HG02840 (cell line): ENCODE data around the gene NAV2.
"Not testable (repeated sequence)": the region's sequence is repeated elsewhere in the genome, so short reads cannot be mapped to it uniquely, and the experiment has no call there.

Source experiments
- ATAC-seq: cut with Tn5 transposase; IDR thresholded peaks from one replicate; pipeline ENCODE4 v1.9.1; 2021; ENCODE audit warnings: mild to moderate bottlenecking, moderate library complexity, moderate number of reproducible peaks; ENCODE audit not compliant: unreplicated experiment, low FRiP score

Gene NAV2

GRCh38 chr11:19980388-19980787 is 267.8 kb downstream of the NAV2 start:
- no peak for ATAC-seq

- ATAC-seq: no peak
Measured at GRCh38 chr11:19980957-19981669, 268.5 kb downstream of the NAV2 start.

GRCh38 chr11:19982774-19983495 is 270.3 kb downstream of the NAV2 start:
- no peak for ATAC-seq

GRCh38 chr11:19984048-19984742 is 271.6 kb downstream of the NAV2 start:
- ATAC-seq: no peak

DNA sequence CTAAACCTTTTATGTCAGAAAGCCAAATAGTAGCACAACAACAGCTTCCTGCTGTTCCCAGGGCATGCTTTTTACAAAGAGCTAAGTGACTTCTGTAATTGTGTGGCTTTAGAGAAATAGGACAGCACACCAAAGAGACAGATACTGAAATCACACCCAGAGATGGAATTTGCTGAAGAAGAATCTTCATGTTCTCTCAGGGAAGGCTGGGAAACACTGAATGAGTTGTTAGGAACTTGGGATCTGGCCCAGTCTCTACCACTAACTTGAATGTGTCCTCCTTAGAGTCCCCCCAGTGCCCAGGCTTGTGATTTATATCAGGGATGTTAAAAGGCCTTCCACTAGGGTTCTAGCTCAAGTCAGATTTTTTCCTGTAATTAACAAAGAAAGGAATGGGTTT is 272.5 kb downstream of the NAV2 start:
- no peak for ATAC-seq

DNA sequence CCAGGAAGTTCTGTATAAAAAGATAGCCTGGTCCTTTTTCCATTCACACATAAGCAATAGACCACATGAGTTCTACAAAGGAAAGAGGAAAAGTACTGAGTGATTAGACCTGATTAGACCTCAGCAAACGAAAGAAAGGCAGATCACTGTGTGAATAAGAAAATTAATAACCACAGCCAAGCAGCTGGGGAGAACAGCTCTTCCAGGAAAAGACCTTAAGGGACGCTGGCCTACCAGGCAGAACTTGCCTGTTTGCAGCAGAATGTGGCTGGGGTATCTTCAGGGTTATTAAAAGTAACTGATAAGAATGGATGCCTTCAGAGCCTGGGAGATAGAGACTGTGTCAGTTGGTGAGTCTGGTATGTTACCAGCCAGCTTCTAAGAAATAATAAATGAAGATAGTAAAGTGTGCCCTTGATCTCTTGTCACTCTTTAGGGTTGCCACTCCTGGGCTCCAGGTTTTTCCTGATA is 274.7 kb downstream of the NAV2 start:
- no peak for ATAC-seq

DNA sequence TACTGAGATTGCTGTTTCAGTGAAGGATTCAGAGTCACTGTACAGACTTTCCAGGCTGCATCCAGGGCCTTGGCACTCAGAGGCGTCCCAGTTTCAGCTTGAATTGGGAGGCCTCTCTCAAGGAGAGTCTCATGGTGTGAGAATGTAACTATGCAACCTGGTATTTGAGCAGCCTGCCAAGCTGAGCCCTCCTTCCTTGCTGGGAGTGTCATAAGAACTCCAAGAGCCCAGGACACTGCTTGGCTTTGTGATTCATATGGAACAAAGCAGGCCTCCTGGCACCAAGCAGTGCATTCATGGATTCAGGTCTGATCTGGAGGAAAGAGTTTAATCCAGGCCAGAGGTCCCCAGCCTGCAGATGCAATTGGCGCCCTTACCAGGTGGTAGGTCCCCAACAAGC is 276.0 kb downstream of the NAV2 start:
- ATAC-seq: no peak

DNA sequence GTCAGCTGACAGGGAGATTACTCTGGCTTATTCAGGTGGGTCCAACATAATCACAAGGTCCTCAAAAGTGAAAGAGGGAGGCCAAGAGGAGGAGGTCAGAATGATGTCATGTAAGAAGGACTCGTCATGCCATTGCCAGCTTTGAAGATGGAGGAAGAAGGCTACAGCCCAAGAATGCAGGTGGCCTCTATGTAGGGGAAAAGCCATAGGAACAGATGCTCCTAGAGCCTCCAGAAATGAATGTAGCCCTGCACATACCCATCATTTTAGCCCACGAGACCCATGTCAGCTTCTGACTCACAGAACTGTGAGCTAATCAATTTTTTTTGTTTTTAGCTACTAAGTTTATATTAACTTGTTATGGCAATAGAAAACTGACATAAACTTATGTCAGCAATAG is 276.6 kb downstream of the NAV2 start:
- no peak for ATAC-seq

- no peak for ATAC-seq
Measured at GRCh38 chr11:19992162-19992561, 279.5 kb downstream of the NAV2 start.

- ATAC-seq: no peak
Measured at GRCh38 chr11:19992998-19993397, 280.4 kb downstream of the NAV2 start.

DNA sequence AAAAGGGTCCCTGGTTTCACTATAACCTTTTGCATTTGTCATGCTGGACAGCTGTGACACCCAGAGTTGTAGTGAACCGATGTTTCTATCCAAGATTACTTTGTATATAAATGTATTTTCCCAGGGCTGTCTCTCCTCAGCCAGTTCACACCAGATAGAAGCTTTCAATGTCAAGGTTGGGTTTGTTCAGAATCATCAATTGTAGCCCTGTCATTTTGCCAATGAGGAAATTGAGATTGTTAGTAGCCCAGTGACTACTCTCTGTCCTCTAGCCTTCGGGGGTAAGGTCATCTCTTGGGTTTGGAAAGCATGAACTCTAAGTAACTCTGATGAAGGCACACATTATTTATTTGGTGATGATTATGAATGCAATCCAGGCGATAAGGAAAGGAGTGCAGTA is 282.0 kb downstream of the NAV2 start:
- ATAC-seq: no peak

GRCh38 chr11:19995145-19995544 is 282.5 kb downstream of the NAV2 start:
- no peak for ATAC-seq

DNA sequence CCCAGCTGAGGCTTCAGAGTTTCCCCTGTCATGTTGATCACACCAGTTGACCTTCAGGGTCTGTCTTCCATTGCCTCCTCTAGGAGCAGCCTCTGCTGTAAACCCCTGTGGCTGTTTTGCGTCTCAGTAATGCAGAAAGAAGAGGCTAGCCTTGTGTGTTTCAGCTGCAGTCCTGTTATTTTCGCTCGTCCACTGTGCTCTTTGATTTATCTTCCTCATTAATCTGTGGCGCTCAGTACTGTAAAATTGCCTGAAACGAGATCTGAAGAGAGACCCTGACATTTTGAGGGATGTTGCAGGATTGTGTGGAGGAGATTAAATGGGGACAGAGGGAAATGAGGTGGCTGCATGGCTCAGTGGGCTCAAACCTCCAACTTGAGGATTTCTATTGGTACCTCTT is 283.9 kb downstream of the NAV2 start:
- ATAC-seq: no peak

DNA sequence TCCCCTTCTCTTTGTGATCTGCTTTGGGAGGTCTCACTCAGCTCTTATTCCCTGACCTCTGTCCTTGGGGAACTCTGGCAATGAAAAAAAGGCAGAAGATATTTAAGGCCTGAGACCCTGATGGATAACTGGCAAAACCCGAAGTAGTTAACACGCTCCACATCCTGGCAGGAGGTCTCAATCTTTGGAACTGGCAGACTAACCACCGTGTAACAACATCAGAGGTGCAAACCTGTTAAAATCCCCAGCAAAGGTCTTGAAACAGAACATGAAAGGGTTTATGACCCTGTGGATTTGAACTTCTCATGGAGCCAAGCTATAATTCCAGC is 287.3 kb downstream of the NAV2 start:
- ATAC-seq: no peak

GRCh38 chr11:20000351-20001134 is 287.9 kb downstream of the NAV2 start:
- no peak for ATAC-seq

GRCh38 chr11:20002312-20003216 is 289.9 kb downstream of the NAV2 start:
- ATAC-seq: no peak

DNA sequence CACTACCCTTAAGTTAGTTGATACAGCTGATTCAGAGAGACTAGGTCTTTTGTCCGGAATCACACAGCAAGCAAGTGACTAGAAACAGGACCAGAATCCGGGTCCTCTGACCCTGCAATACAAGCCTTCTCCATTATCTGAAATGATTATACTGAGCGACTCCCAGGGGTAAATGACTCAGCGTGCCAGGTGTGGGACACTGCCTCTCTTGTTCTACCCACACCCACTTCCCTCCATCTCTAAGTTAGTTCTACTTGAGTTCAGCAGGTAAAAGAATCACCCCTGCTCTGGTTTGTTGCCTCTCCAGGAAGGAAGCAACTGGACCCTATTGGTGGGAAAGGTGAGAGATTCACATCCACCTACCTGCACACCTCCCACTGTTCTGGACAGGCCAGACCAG is 290.7 kb downstream of the NAV2 start:
- no peak for ATAC-seq

GRCh38 chr11:20004866-20005265 is 292.2 kb downstream of the NAV2 start:
- ATAC-seq: no peak

DNA sequence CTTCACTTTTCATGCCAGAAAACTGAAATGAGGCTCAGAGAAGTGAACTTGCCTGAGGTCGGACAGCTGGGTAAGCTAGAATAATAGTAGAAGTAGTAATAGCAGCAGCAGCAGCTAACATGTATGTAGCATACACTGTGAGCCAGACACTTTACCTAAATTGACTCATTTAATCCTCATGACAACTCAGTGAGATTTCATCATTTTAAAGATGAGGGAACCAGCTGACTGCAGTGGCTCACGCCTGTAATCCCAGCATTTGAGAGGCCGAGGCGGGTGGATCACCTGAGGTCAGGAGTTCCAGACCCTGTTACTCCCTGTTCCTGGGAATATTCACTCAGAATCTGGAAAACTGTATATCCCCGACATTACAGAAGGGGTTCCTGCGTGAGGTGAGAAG is 293.1 kb downstream of the NAV2 start:
- no peak for ATAC-seq

DNA sequence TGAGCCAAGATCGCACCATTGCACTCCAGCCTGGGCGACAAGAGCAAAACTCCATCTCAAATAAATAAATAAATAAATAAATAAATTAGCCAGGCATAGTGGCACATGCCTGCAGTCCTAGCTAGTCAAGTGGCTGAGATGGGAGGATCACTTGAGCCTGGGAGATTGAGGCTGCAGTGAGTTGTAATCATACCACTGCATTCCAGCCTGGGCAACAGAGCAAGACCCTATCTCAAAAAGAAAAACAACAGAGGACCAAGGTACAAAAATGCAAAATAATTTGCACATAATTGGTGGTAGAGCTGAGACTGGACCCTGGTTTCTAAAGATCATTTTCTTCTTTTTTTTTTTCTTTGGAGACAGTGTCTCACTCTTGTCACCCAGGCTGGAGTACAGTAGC is 294.0 kb downstream of the NAV2 start:
- ATAC-seq: not testable (repeated sequence)
